ENCODE measurements around the gene PKP3. TPM values are rescaled to one million over a fixed set of nuclear protein-coding genes. Genes with fewer than 3 reads are reported as not detected.

PKP3 gene
- total and polyA plus RNA-seq, 9 of the 15 experiments (the other 6 are each of a cell fraction or from before 2014, with no cell fraction given) = 0.11 to 110 (median 30.7) TPM

- TF ChIP-seq, protein P1, sequence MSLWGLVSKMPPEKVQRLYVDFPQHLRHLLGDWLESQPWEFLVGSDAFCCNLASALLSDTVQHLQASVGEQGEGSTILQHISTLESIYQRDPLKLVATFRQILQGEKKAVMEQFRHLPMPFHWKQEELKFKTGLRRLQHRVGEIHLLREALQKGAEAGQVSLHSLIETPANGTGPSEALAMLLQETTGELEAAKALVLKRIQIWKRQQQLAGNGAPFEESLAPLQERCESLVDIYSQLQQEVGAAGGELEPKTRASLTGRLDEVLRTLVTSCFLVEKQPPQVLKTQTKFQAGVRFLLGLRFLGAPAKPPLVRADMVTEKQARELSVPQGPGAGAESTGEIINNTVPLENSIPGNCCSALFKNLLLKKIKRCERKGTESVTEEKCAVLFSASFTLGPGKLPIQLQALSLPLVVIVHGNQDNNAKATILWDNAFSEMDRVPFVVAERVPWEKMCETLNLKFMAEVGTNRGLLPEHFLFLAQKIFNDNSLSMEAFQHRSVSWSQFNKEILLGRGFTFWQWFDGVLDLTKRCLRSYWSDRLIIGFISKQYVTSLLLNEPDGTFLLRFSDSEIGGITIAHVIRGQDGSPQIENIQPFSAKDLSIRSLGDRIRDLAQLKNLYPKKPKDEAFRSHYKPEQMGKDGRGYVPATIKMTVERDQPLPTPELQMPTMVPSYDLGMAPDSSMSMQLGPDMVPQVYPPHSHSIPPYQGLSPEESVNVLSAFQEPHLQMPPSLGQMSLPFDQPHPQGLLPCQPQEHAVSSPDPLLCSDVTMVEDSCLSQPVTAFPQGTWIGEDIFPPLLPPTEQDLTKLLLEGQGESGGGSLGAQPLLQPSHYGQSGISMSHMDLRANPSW (CRISPR knock-in tag; IDR thresholded peaks at IDR 0.05) = 0 out of 2 replicates have a peak, but pooled peaks have one; percentile 10
- TF ChIP-seq HDAC1 (IDR thresholded peaks at IDR 0.05) (peak in 1 of 2 experiments; percentile 53; a peak in 1 of 4 replicates), DPF2 (IDR thresholded peaks at IDR 0.05) (peak; percentile 59; the same call in 1 of the 2 replicates), SMARCA5 (IDR thresholded peaks at IDR 0.05) (peak; percentile 50; the same call in 1 of the 2 replicates), SIN3A (IDR thresholded peaks at IDR 0.05; ENCODE audit: borderline replicate concordance in 2 of 2, control insufficient read depth in 1 of 2, low read depth in 2 of 2, low read length in 2 of 2) (0 out of 4 replicates have a peak, but pooled peaks of 1 of the 2 experiments have one; percentile 37), CBX2 (IDR thresholded peaks at IDR 0.05; ENCODE audit: insufficient read depth, low read length, poor library complexity, severe bottlenecking) (no peak), CREM (IDR thresholded peaks at IDR 0.05; ENCODE audit: low read depth) (no peak), RHOXF2B (CRISPR knock-in tag; conservative IDR thresholded peaks at IDR 0.05) (no peak), NFIC (IDR thresholded peaks at IDR 0.05) (no peak; the same call in 1 of the 2 replicates), ZBTB7A (IDR thresholded peaks at IDR 0.05; ENCODE audit: borderline replicate concordance, control insufficient read depth, low read depth, low read length) (peak; percentile 95), GABPB1 (CRISPR knock-in tag; IDR thresholded peaks at IDR 0.05) (0 out of 2 replicates have a peak, but pooled peaks have one; percentile 2), JUN (IDR thresholded peaks at IDR 0.05; ENCODE audit: borderline replicate concordance, low read depth, low read length) (peak; percentile 81), JUN (CRISPR knock-in tag; IDR thresholded peaks at IDR 0.05; ENCODE audit: borderline replicate concordance) (no peak), BHLHE40 (IDR thresholded peaks at IDR 0.05; ENCODE audit: low read length) (peak; percentile 51; the same call in 1 of the 2 replicates), JUND (IDR thresholded peaks at IDR 0.05; ENCODE audit: borderline replicate concordance, low read depth, low read length) (peak; percentile 85), JUND (tag; IDR thresholded peaks at IDR 0.05; ENCODE audit: borderline replicate concordance, low read depth, low read length) (peak; percentile 64; the same call in 1 of the 3 replicates), SMAD1 (IDR thresholded peaks at IDR 0.05; ENCODE audit: low read depth, low read length, partially characterized antibody) (no peak), SMARCE1 (IDR thresholded peaks at IDR 0.05) (peak; percentile 43; the same call in 1 of the 2 replicates), YY1 (IDR thresholded peaks at IDR 0.05; ENCODE audit: borderline replicate concordance in 1 of 3, control insufficient read depth in 1 of 3, extremely low read depth in 1 of 3, insufficient read depth in 3 of 3, insufficient read length in 1 of 3, insufficient replicate concordance in 2 of 3, low read depth in 1 of 3, low read length in 2 of 3) (peak in 1 of 3 experiments; percentile 8)
- TF ChIP-seq, protein P2, sequence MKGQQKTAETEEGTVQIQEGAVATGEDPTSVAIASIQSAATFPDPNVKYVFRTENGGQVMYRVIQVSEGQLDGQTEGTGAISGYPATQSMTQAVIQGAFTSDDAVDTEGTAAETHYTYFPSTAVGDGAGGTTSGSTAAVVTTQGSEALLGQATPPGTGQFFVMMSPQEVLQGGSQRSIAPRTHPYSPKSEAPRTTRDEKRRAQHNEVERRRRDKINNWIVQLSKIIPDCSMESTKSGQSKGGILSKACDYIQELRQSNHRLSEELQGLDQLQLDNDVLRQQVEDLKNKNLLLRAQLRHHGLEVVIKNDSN (CRISPR knock-in tag; IDR thresholded peaks at IDR 0.05) = peak; percentile 30; the same call in 1 of the 2 replicates
- TF ChIP-seq, protein P3, sequence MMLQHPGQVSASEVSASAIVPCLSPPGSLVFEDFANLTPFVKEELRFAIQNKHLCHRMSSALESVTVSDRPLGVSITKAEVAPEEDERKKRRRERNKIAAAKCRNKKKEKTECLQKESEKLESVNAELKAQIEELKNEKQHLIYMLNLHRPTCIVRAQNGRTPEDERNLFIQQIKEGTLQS (IDR thresholded peaks at IDR 0.05) = peak; percentile 70
- TF ChIP-seq, protein P3 (CRISPR knock-in tag; conservative IDR thresholded peaks at IDR 0.05) = no peak
Observed at GRCh38 chr11:393219-394033, 583 bp upstream of the PKP3 start (continued).

All from K562 (cell line).